Psoas muscle (tissue), 8 donors: ENCODE data around the gene FBLN5. TPM values are rescaled to one million over a fixed set of nuclear protein-coding genes. Genes with fewer than 3 reads are reported as not detected.

Experiments used
- ATAC-seq, 4 donors: fragments of 200-7000 bp; cut with Tn5 transposase; one replicate each; pipeline ENCODE4 v1.9.1; 2020; ENCODE audit warnings: moderate library complexity in 3 of 4, mild to moderate bottlenecking in 2 of 4
- DNase-seq, 2 donors: peaks; one replicate each; pipeline ENCODE4 v3.0.0-alpha.2; 2020
- H3K27ac ChIP-seq: fragments of 200-600 bp; one replicate; pipeline ENCODE4 v1.8.0; 2022
- H3K27me3 ChIP-seq, 3 donors: fragments of 200-600 bp in 1 of 3; one replicate each; pipeline versions ENCODE4 v1.6.1 to v1.8.0; 2013 to 2022; ENCODE audit warnings: low read length in 2 of 3, mild to moderate bottlenecking in 2 of 3, moderate library complexity in 1 of 3; ENCODE audit not compliant: insufficient read depth in 3 of 3
- H3K36me3 ChIP-seq, 2 donors: fragments of 200-600 bp in 1 of 2; one replicate each; pipeline versions ENCODE4 v1.6.1 to v1.8.0; 2013 to 2022; ENCODE audit warnings: low read depth in 1 of 2, mild to moderate bottlenecking in 1 of 2, moderate library complexity in 1 of 2; ENCODE audit not compliant: insufficient read depth in 1 of 2
- H3K4me1 ChIP-seq: fragments of 200-600 bp; one replicate; pipeline ENCODE4 v1.8.0; 2022
- H3K4me3 ChIP-seq: fragments of 200-600 bp; one replicate; pipeline ENCODE4 v1.8.0; 2022; ENCODE audit warnings: mild to moderate bottlenecking
- H3K9me3 ChIP-seq: fragments of 200-600 bp; one replicate; pipeline ENCODE4 v1.8.0; 2022
- WGBS, 3 donors: extraction: QIAGEN DNeasy Blood & Tissue Kit; methylation state at CpG; one replicate each; pipeline versions ENCODE4 v1.1.6 to v1.1.7; 2013; 5-methylcytosine and 5-hydroxymethylcytosine counted together
- intact Hi-C, 2 donors: fragments of 100-400 bp; cut with DNase I; formaldehyde crosslinking; loops; one replicate each; pipeline versions ENCODE4 v1.11.0 to v1.14.2; 2022
- polyA plus RNA-seq, 3 donors: library from polyadenylated mRNA; stranded (reverse); fragments of 200-250 nt; gene quantifications; one replicate each; pipeline ENCODE4 v1.2.3, GENCODE V29; 2013
- total RNA-seq, 4 donors: library from RNA; stranded (reverse); fragmentation: NEBNext Ultra II Directional in 2 of 4; extraction: Animal tissue kit (Norgen Biotek cat#: 25700) in 2 of 4; gene quantifications; one replicate each; pipeline versions ENCODE4 v1.2.1 to v1.2.4, GENCODE V29; 2021 to 2023
- TF ChIP-seq, protein P1 (sequence below): fragments of 200-600 bp; IDR thresholded peaks from one replicate; pipeline ENCODE4 v1.8.0; 2022; ENCODE audit warnings: antibody characterized with exemption
- donor health status: healthy with polysubstance abuse.
- donor health status: DM: no; HTN: no; CAD: no; lungs with moderate emphysema.
- donor health status: Bipolar disorder and iron deficiency.
- donor health status: healthy.
- donor health status: DM: yes; HTN: yes; CAD: no.
- donor health status: DM: no; HTN: no; CAD: no.
- donor health status: DM: no; HTN: no; CAD: no.
- donor health status: DM: yes; HTN: yes; CAD: no.

Gene FBLN5
- total and polyA plus RNA-seq, 7 donors, result 12.3 to 37.8 (median 16.7) TPM

- Histone ChIP-seq H3K27me3 (peaks cover 0 to 41% (median 11%) of the 10 kb centered on the region in 3 donors), H3K27ac (no peak overlapping the region), H3K36me3 (no peaks in the 10 kb centered on the region), H3K4me3 (peak overlapping the region; percentile 59), H3K4me1 (no peaks in the 10 kb centered on the region), H3K9me3 (no peaks in the 10 kb centered on the region)
- ATAC-seq, result peak; percentile 28 to 66 (median 56)
- WGBS, 3 donors, result 1 to 2% (median 2%) methylated on average over 52 to 84 of the region's 84 CpGs
- intact Hi-C loops, result no loop called here
- TF ChIP-seq, protein P1, sequence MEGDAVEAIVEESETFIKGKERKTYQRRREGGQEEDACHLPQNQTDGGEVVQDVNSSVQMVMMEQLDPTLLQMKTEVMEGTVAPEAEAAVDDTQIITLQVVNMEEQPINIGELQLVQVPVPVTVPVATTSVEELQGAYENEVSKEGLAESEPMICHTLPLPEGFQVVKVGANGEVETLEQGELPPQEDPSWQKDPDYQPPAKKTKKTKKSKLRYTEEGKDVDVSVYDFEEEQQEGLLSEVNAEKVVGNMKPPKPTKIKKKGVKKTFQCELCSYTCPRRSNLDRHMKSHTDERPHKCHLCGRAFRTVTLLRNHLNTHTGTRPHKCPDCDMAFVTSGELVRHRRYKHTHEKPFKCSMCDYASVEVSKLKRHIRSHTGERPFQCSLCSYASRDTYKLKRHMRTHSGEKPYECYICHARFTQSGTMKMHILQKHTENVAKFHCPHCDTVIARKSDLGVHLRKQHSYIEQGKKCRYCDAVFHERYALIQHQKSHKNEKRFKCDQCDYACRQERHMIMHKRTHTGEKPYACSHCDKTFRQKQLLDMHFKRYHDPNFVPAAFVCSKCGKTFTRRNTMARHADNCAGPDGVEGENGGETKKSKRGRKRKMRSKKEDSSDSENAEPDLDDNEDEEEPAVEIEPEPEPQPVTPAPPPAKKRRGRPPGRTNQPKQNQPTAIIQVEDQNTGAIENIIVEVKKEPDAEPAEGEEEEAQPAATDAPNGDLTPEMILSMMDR, result no peak
- DNase-seq, result peak; percentile 55 to 69
These were observed 111.3 kb downstream of the FBLN5 start for GRCh38 chr14:91835920-91836843.

GRCh38 chr14:91835197-91835919 lies 112.1 kb downstream of the FBLN5 start:
- Histone ChIP-seq H3K36me3 (no peaks in the 10 kb centered on the region), H3K27me3 (peaks cover 0 to 41% (median 11%) of the 10 kb centered on the region in 3 donors), H3K4me3 (peak overlapping the region; percentile 59), H3K4me1 (no peaks in the 10 kb centered on the region), H3K9me3 (no peaks in the 10 kb centered on the region), H3K27ac (no peak overlapping the region)
- TF ChIP-seq, protein P1, result no peak
- intact Hi-C loops, result no loop called here
- WGBS, 3 donors, result 9 to 13% (median 11%) methylated on average over 18 to 19 of the region's 19 CpGs
- ATAC-seq (no peak), DNase-seq (no peak)

DNA sequence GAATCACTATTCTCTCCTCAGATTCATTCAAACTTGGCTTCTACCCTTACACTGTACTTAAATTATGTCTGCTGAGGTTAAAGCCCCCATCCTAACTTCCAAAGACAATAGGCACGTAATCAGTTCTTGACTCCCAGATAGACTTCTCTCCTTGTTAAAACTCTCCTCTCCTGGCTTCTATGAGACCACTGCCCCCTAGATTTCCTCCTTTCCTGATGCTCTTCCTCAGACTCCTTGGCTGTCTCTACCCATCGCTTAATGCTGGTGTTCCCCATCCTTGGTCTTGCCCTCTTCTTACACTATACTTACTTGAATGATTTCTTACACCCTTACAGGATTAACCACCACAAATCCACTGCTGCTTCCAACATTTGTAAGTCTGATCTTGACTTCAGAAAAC lies 112.9 kb downstream of the FBLN5 start:
- TF ChIP-seq, protein P1, result no peak
- H3K36me3 ChIP-seq, result no peaks in the 10 kb centered on the region
- H3K27ac ChIP-seq, result no peak overlapping the region
- intact Hi-C loops, result no loop called here
- 78 to 82% (median 80%) methylated on average over 2 of the region's 2 CpGs for WGBS, 3 donors
- no peaks in the 10 kb centered on the region for H3K9me3 ChIP-seq
- peaks cover 0 to 41% (median 11%) of the 10 kb centered on the region in 3 donors for H3K27me3 ChIP-seq
- no peaks in the 10 kb centered on the region for H3K4me1 ChIP-seq
- H3K4me3 ChIP-seq, result no peak overlapping the region
- DNase-seq (no peak), ATAC-seq (no peak)

DNA sequence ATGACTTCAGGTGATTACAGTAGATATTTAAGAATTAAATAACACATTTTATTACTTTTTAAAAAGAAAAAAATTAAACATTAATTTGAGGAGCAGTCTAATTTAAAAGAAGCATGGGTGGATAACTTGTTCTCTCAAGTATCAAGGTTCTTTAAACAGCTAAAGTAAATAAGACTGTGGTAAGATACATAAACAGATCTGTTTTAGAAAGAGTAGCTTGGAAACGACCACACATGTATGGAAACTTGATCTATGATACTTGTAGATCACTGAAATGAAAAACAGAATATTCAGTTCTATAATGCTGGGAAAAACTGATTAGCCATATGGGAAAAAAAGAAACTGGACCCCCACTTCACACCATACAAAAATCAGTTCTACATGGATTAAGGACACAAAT lies 116.2 kb downstream of the FBLN5 start:
- Histone ChIP-seq H3K4me3 (no peak overlapping the region), H3K9me3 (peaks cover 7% of the 10 kb centered on the region), H3K27me3 (peaks cover 0 to 22% (median 9%) of the 10 kb centered on the region in 3 donors), H3K4me1 (no peaks in the 10 kb centered on the region), H3K27ac (no peak overlapping the region), H3K36me3 (no peaks in the 10 kb centered on the region)
- intact Hi-C loops, result no loop called here
- no peak for ATAC-seq
- TF ChIP-seq, protein P1, result no peak
- WGBS, 3 donors, result 31 to 50% (median 33%) methylated on average over 1 of the region's 1 CpG
- DNase-seq, result no peak
